GM12874 (cell line): ENCODE measurements around the gene SMARCAL1.

Experiments used
- CTCF ChIP-seq: IDR thresholded peaks from 2 replicates; pipeline ENCODE4 v1.5.1; 2011; ENCODE audit warnings: low read depth, mild to moderate bottlenecking, control low read depth, low read length, moderate library complexity; ENCODE audit not compliant: insufficient read depth

SMARCAL1 gene

DNA sequence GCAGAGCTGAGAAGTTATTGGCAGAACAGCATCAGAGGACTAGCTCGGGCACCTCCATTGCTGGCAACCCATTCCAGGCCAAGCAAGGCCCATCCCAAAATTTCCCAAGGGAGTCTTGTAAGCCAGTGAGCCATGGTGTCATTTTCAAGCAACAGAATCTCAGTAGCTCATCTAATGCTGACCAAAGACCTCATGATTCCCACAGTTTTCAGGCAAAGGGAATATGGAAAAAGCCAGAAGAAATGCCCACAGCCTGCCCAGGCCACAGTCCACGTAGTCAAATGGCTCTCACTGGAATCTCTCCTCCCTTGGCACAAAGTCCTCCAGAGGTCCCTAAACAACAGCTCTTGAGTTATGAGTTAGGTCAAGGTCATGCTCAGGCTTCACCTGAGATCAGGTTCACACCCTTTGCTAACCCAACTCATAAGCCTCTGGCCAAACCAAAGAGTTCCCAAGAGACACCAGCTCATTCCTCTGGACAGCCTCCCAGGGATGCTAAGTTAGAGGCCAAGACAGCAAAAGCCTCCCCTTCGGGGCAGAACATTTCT lies 2.6 kb downstream of the SMARCAL1 start:
- TF ChIP-seq CTCF: no peak

- no peak for TF ChIP-seq CTCF
These were observed 3.3 kb downstream of the SMARCAL1 start for GRCh38 chr2:216415541-216415940.

GRCh38 chr2:216416571-216417307 lies 4.5 kb downstream of the SMARCAL1 start:
- TF ChIP-seq CTCF: no peak

DNA sequence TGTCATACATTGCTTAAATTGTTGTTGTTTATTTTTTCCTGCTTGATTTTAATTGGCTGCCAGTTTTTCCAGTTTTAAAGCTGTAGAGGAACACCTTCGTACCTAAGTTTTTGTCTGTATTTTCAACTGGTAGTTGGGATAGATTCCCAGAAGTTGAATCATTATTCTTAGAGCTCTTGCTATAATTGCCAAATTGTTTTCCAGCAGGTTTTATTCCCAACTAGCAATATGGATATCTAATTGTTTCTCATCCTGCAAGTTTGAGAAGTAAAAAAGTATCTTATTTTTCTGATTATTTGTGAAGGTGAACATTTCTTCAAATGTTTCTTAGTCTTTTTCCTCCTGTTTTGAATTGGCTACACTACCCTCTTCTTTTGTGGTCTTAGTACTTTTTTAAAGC lies 6.7 kb downstream of the SMARCAL1 start:
- no peak for TF ChIP-seq CTCF

DNA sequence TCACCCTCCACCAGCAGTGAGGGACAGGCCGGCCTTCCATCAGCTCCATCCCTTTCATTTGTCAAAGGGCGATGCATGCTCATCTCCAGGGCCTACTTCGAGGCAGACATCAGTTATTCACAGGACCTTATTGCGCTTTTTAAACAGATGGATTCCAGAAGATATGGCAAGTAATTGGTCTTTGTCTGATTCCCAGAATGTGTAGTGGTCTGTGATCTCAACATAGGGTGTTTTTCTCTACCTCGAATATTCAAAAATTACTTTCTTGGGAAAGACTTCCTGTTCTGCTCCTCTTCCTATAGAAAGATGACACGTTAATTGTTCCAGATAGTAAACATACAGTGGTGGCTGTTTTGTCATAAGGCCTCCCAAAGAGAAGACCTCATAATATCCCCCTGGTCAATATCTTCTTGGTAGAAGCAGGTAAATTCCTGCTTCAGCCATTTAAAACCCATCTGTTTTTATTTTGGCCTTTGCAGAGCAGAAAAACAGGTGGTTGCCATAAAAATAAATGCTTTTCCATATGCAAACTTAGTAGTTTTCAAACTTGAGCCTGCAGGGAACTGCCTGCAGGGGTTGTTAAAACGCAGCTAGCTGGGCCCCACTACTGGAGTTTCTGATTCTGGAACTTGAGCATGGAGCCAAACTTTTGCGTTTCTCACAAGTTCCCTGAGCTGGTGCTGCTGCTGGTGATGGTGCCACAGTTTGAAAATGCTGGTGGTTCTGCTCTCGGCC lies 8.2 kb downstream of the SMARCAL1 start:
- TF ChIP-seq CTCF: no peak

GRCh38 chr2:216423071-216423470 lies 10.8 kb downstream of the SMARCAL1 start:
- TF ChIP-seq CTCF: no peak

- no peak for TF ChIP-seq CTCF
These were observed 12.0 kb downstream of the SMARCAL1 start for GRCh38 chr2:216424274-216424673.
